ENCODE data around the gene CDH13.

DNA sequence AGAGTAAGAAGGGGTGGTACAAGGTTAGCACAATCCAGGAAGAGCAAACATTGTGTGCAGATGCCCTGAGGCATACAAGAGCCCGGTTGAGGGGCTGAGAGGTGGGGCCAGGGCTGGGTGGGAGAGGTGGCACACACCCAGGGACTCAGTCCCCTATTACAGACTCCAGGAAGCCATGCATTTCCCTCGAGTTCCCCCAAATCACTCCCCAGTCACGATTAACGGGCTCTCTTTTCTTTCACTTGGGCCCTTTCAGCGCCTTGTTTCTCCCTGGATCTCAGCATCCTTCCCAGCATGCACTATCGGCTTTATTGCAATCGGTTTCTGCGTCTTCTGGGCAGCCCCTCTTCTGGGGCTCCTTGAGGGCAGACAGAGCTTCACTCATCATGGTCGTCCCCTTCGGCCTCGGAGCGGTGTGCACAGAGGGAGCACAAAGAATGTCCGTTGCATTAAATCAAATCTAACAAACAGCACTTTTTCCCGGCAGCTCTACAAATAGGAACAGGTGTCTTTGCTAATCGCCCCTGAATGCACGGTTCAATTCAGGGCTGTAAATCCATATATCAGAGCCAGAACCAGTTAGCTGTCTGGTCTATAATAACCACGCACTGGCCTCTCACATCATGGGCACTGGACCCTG is 996.4 kb downstream of the CDH13 start:
- TF ChIP-seq, protein P1, sequence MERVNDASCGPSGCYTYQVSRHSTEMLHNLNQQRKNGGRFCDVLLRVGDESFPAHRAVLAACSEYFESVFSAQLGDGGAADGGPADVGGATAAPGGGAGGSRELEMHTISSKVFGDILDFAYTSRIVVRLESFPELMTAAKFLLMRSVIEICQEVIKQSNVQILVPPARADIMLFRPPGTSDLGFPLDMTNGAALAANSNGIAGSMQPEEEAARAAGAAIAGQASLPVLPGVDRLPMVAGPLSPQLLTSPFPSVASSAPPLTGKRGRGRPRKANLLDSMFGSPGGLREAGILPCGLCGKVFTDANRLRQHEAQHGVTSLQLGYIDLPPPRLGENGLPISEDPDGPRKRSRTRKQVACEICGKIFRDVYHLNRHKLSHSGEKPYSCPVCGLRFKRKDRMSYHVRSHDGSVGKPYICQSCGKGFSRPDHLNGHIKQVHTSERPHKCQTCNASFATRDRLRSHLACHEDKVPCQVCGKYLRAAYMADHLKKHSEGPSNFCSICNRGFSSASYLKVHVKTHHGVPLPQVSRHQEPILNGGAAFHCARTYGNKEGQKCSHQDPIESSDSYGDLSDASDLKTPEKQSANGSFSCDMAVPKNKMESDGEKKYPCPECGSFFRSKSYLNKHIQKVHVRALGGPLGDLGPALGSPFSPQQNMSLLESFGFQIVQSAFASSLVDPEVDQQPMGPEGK (CRISPR knock-in tag; IDR thresholded peaks at IDR 0.05; ENCODE audit: borderline replicate concordance) = no peak
- no peak for TF ChIP-seq ZFP3 (CRISPR knock-in tag; IDR thresholded peaks at IDR 0.05)
- TF ChIP-seq RARB (CRISPR knock-in tag; IDR thresholded peaks at IDR 0.05) = no peak
- TF ChIP-seq ISL1 (CRISPR knock-in tag; IDR thresholded peaks at IDR 0.05) = no peak
- TF ChIP-seq SNAI2 (CRISPR knock-in tag; IDR thresholded peaks at IDR 0.05) = no peak
- TF ChIP-seq, protein P2, sequence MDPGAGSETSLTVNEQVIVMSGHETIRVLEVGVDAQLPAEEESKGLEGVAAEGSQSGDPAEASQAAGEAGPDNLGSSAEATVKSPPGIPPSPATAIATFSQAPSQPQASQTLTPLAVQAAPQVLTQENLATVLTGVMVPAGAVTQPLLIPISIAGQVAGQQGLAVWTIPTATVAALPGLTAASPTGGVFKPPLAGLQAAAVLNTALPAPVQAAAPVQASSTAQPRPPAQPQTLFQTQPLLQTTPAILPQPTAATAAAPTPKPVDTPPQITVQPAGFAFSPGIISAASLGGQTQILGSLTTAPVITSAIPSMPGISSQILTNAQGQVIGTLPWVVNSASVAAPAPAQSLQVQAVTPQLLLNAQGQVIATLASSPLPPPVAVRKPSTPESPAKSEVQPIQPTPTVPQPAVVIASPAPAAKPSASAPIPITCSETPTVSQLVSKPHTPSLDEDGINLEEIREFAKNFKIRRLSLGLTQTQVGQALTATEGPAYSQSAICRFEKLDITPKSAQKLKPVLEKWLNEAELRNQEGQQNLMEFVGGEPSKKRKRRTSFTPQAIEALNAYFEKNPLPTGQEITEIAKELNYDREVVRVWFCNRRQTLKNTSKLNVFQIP (CRISPR knock-in tag; IDR thresholded peaks at IDR 0.05; ENCODE audit: borderline replicate concordance, low read depth) = no peak

Measured in SK-N-SH treated with all-trans-retinoic acid at 6 μM for 48 hours (cell line).